Measurements from ENCODE around the gene FBXL14.

DNA sequence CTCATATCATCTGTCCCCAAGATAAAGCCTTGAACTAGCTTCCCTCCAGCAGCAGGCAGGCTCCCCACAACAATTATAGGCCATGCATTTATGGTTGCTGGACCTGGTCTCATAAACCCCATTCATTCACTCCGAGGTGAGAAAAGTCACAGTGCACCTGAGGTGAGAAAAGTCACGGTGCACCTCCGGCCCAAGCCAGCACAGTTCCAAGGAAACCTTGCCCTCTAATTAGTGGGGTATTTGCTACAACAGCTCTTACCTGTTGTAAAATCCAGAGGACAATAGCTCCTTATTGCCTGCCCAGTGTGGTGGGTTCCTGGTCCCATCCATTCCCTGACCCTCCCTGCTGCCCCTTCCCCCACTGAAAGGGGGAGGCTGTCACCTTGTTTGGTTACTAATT lies 65.6 kb downstream of the FBXL14 start:
- TF ChIP-seq, protein P1, sequence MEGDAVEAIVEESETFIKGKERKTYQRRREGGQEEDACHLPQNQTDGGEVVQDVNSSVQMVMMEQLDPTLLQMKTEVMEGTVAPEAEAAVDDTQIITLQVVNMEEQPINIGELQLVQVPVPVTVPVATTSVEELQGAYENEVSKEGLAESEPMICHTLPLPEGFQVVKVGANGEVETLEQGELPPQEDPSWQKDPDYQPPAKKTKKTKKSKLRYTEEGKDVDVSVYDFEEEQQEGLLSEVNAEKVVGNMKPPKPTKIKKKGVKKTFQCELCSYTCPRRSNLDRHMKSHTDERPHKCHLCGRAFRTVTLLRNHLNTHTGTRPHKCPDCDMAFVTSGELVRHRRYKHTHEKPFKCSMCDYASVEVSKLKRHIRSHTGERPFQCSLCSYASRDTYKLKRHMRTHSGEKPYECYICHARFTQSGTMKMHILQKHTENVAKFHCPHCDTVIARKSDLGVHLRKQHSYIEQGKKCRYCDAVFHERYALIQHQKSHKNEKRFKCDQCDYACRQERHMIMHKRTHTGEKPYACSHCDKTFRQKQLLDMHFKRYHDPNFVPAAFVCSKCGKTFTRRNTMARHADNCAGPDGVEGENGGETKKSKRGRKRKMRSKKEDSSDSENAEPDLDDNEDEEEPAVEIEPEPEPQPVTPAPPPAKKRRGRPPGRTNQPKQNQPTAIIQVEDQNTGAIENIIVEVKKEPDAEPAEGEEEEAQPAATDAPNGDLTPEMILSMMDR (IDR thresholded peaks at IDR 0.05; ENCODE audit: poor library complexity), result no peak
- TF ChIP-seq EZH2 (IDR thresholded peaks at IDR 0.05; ENCODE audit: borderline replicate concordance), result no peak

All from hepatocyte (in vitro differentiated cells).